GM19025 (cell line): ENCODE measurements around the gene ADAR.

ENCODE experiments used
- ATAC-seq: cut with Tn5 transposase; IDR thresholded peaks from one replicate; pipeline ENCODE4 v1.9.1; 2021; ENCODE audit warnings: mild to moderate bottlenecking, low read depth, moderate library complexity; ENCODE audit not compliant: unreplicated experiment

The ADAR gene

DNA sequence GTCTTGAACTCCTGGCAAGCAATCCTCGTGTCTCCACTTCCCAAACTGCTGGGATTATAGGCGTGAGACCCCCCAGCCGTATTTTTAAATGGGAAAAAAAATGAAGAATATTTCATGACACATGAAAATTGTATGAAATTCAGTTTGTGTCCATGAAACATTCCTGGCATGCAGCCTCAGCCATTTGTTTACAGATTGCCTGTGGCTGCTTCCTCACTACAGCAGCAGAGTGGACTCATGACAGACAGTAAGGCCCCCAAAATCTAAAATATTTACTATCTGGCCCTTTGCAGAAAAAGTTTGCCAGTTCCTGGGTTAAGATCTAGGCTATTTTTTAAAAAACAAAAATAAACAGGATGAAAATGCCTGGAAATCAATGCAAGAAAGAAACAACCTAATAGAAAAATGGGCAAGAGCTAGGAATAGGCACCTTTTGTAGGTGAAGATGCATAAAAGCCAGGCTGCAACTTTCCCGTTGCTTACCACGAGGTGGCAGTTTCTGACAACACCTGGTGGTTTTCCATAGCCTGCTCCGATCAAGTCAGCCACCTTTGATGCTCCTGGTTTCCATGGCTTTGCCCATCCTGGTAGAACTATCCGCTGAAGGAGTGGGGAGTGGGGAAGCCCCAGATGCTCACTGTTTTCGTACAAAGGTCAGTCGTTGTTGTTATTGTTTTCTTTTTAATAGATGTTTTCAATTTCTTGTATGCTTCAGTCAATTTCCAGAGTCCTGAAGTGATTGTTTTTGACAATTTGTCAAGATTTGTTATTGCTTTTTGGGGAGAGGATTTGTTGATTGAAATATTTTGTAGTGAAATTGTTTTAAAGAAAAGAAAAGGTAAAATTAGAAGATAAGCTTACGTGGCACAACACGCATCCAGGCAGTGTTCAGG lies 73.8 kb downstream of the ADAR start:
- ATAC-seq: no peak
